ENCODE data around the gene RRAGC. TPM values are rescaled to one million over a fixed set of nuclear protein-coding genes. Genes with fewer than 3 reads are reported as not detected.
"Not testable (repeated sequence)": the region's sequence is repeated elsewhere in the genome, so short reads cannot be mapped to it uniquely, and the experiment has no call there.

Gene RRAGC
- total RNA-seq, 4 donors from 2014 or later: 10.0 to 25.0 (median 21.9) TPM

DNA sequence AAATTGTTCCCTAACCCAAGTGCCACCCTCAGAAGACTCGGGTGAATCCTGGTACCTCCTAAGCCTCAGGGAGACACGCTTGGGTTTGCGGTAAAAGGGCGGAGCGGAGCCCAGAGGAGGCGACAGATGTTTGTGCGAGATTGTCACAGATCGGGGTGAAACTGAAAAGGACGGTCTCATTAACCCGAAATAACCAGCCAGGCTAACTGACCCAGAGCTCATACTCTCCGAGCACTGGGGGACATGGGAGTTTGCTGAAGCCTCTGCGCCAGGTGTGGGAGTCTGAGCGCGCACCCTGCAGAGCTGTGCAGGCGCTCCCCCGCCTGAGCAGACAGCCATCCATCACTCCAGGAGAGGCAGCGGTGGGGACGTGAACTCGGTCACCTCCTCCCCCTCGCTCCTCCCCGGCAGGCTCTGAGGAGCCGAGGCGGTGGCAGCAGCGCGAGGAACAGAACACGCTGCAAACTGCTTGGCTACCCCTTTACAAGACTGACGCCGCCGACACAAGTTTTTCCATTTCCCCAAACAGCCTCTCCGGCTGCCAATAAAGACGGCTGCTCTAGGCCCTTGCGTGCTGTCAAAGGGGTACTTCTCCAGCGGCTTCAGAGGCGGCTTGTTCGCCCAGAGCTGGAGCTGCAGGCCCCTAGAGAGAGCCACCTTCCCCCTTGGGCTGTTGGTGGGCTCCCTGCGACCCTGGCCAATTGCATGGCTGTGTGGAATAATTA is 43.5 kb downstream of the RRAGC start:
- Histone ChIP-seq H3K36me3 (no peaks in the 10 kb centered on the region), H3K27me3 (peaks cover 76% of the 10 kb centered on the region), H3K9me3 (no peaks in the 10 kb centered on the region), H3K4me3 (no peak overlapping the region), H3K27ac (no peak overlapping the region), H3K4me1 (peaks cover 8 to 19% (median 12%) of the 10 kb centered on the region in 4 donors)
- DNase-seq: peak; percentile 20
- intact Hi-C loops (cut with DNase I; ENCODE audit: low total_unique reads) (loop anchor here (5.0 kb wide), 1 partner anchor 749 kb away; no protein-coding TSS in a partner anchor), in situ Hi-C loops (cut with MboI; ENCODE audit: low pct_ligation_motif_present in 1 of 4, low pct_unique_long_range_greater_than_20kb in 1 of 4, low sequenced_read_pairs in 3 of 4) (loop anchor here in 1 of 4 donors (25.0 kb wide), 2 partner anchors 204 to 754 kb away; no protein-coding TSS in a partner anchor)
- TF ChIP-seq POLR2AphosphoS5 (IDR thresholded peaks at IDR 0.05) (no peak), POLR2A (IDR thresholded peaks at IDR 0.05) (no peak), EP300 (IDR thresholded peaks at IDR 0.05; ENCODE audit: low read depth) (no peak), CTCF (IDR thresholded peaks at IDR 0.05) (no peak)
- 30 to 32% methylated on average over 2 to 32 of the region's 36 CpGs for WGBS, 2 donors (ENCODE audit: low coverage in 1 of 2)

DNA sequence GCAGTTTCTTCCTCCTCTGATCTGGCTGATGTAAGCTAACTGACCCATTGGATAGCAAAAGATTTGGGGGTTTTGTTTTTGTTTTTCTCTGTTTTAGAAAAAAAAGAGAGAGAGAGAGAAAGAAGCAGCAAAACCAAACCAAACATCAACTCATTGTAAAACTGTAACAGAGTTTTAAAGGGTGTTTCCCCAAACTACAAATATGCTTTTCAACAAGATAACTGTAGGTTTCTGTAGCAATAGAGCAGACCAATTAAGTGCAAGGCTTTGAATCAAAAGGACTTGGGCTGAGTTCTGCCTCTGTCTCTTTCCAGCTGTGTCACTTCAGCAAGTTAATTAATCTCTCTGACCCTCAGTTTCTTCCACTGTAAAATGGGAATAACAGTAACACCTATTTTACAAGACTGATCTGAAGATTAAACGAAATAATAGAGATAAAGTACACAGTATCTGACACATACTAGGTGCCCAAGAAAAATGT is 44.5 kb downstream of the RRAGC start:
- H3K36me3 ChIP-seq: no peaks in the 10 kb centered on the region
- peaks cover 82% of the 10 kb centered on the region for H3K27me3 ChIP-seq
- TF ChIP-seq CTCF (IDR thresholded peaks at IDR 0.05) (no peak), EP300 (IDR thresholded peaks at IDR 0.05; ENCODE audit: low read depth) (no peak), POLR2AphosphoS5 (IDR thresholded peaks at IDR 0.05) (no peak), POLR2A (IDR thresholded peaks at IDR 0.05) (no peak)
- H3K4me3 ChIP-seq: no peak overlapping the region
- intact Hi-C loops (cut with DNase I; ENCODE audit: low total_unique reads): loop anchor here (5.0 kb wide), 1 partner anchor 748 kb away; no protein-coding TSS in a partner anchor
- in situ Hi-C loops (cut with MboI; ENCODE audit: low pct_ligation_motif_present in 1 of 4, low pct_unique_long_range_greater_than_20kb in 1 of 4, low sequenced_read_pairs in 3 of 4): loop anchor here in 1 of 4 donors (25.0 kb wide), 2 partner anchors 203 to 753 kb away; no protein-coding TSS in a partner anchor
- H3K9me3 ChIP-seq: no peaks in the 10 kb centered on the region
- no peak for DNase-seq
- H3K4me1 ChIP-seq: peaks cover 8 to 19% (median 12%) of the 10 kb centered on the region in 4 donors
- WGBS, 2 donors (ENCODE audit: low coverage in 1 of 2): 0 to 38% methylated on average over 1 of the region's 1 CpG
- H3K27ac ChIP-seq: no peak overlapping the region

GRCh38 chr1:38814444-38814983 is 45.1 kb downstream of the RRAGC start:
- H3K9me3 ChIP-seq: no peaks in the 10 kb centered on the region
- no peak for DNase-seq
- in situ Hi-C loops (cut with MboI; ENCODE audit: low pct_ligation_motif_present in 1 of 4, low pct_unique_long_range_greater_than_20kb in 1 of 4, low sequenced_read_pairs in 3 of 4) (loop anchor here in 1 of 4 donors (25.0 kb wide), 2 partner anchors 202 to 752 kb away; no protein-coding TSS in a partner anchor), intact Hi-C loops (cut with DNase I; ENCODE audit: low total_unique reads) (no loop called here)
- no peak overlapping the region for H3K4me3 ChIP-seq
- peaks cover 8 to 18% (median 12%) of the 10 kb centered on the region in 4 donors for H3K4me1 ChIP-seq
- no peaks in the 10 kb centered on the region for H3K36me3 ChIP-seq
- no peak for TF ChIP-seq CTCF (IDR thresholded peaks at IDR 0.05)
- TF ChIP-seq POLR2AphosphoS5 (IDR thresholded peaks at IDR 0.05): no peak
- no peak for TF ChIP-seq POLR2A (IDR thresholded peaks at IDR 0.05)
- TF ChIP-seq EP300 (IDR thresholded peaks at IDR 0.05; ENCODE audit: low read depth): no peak
- WGBS, 2 donors (ENCODE audit: low coverage in 1 of 2): 66 to 70% methylated on average over 4 to 7 of the region's 7 CpGs
- H3K27me3 ChIP-seq: peaks cover 82% of the 10 kb centered on the region
- no peak overlapping the region for H3K27ac ChIP-seq

GRCh38 chr1:38812981-38813380 is 46.6 kb downstream of the RRAGC start:
- no peak for DNase-seq
- Histone ChIP-seq H3K27me3 (peaks cover 71% of the 10 kb centered on the region), H3K9me3 (no peaks in the 10 kb centered on the region), H3K27ac (no peak overlapping the region), H3K4me1 (peaks cover 2 to 3% (median 3%) of the 10 kb centered on the region in 4 donors), H3K4me3 (no peak overlapping the region), H3K36me3 (no peaks in the 10 kb centered on the region)
- 31 to 47% methylated on average over 5 of the region's 5 CpGs for WGBS, 2 donors (ENCODE audit: low coverage in 1 of 2)
- intact Hi-C loops (cut with DNase I; ENCODE audit: low total_unique reads): no loop called here
- no peak for TF ChIP-seq POLR2AphosphoS5 (IDR thresholded peaks at IDR 0.05)
- no peak for TF ChIP-seq POLR2A (IDR thresholded peaks at IDR 0.05)
- TF ChIP-seq CTCF (IDR thresholded peaks at IDR 0.05): no peak
- no peak for TF ChIP-seq EP300 (IDR thresholded peaks at IDR 0.05; ENCODE audit: low read depth)
- in situ Hi-C loops (cut with MboI; ENCODE audit: low pct_ligation_motif_present in 1 of 4, low pct_unique_long_range_greater_than_20kb in 1 of 4, low sequenced_read_pairs in 3 of 4): loop anchor here in 1 of 4 donors (25.0 kb wide), 2 partner anchors 201 to 751 kb away; no protein-coding TSS in a partner anchor

GRCh38 chr1:38811466-38811865 is 48.1 kb downstream of the RRAGC start:
- H3K36me3 ChIP-seq; H3K4me1 ChIP-seq; intact Hi-C loops (cut with DNase I; ENCODE audit: low total_unique reads); H3K4me3 ChIP-seq; DNase-seq; H3K27ac ChIP-seq; H3K9me3 ChIP-seq: not testable (repeated sequence)
- in situ Hi-C loops (cut with MboI; ENCODE audit: low pct_ligation_motif_present in 1 of 4, low pct_unique_long_range_greater_than_20kb in 1 of 4, low sequenced_read_pairs in 3 of 4): loop anchor here in 1 of 4 donors (25.0 kb wide), 2 partner anchors 199 to 749 kb away; no protein-coding TSS in a partner anchor
- H3K27me3 ChIP-seq: peaks cover 68% of the 10 kb centered on the region
- WGBS, 2 donors (ENCODE audit: low coverage in 1 of 2): 82 to 83% methylated on average over 1 to 3 of the region's 4 CpGs
